ENCODE data around the gene ENPP4.

ENPP4 gene

GRCh38 chr6:46190889-46191288, 61.1 kb downstream of the ENPP4 start:
- ATAC-seq: no peak
- TF ChIP-seq ARNTL (CRISPR knock-in tag; IDR thresholded peaks at IDR 0.05; ENCODE audit: borderline replicate concordance, low read depth) (no peak), ZNF70 (CRISPR knock-in tag; IDR thresholded peaks at IDR 0.05) (no peak), TCF4 (CRISPR knock-in tag; IDR thresholded peaks at IDR 0.05; ENCODE audit: borderline replicate concordance) (no peak), ZC3H10 (CRISPR knock-in tag; IDR thresholded peaks at IDR 0.05) (no peak), CSDC2 (CRISPR knock-in tag; IDR thresholded peaks at IDR 0.05) (no peak), RARB (CRISPR knock-in tag; IDR thresholded peaks at IDR 0.05) (no peak), BACH2 (CRISPR knock-in tag; IDR thresholded peaks at IDR 0.05; ENCODE audit: borderline replicate concordance) (no peak), ZNF8 (CRISPR knock-in tag; IDR thresholded peaks at IDR 0.05) (no peak), GLIS3 (CRISPR knock-in tag; IDR thresholded peaks at IDR 0.05) (no peak), SNAI2 (CRISPR knock-in tag; IDR thresholded peaks at IDR 0.05) (no peak)
- TF ChIP-seq, protein P1, sequence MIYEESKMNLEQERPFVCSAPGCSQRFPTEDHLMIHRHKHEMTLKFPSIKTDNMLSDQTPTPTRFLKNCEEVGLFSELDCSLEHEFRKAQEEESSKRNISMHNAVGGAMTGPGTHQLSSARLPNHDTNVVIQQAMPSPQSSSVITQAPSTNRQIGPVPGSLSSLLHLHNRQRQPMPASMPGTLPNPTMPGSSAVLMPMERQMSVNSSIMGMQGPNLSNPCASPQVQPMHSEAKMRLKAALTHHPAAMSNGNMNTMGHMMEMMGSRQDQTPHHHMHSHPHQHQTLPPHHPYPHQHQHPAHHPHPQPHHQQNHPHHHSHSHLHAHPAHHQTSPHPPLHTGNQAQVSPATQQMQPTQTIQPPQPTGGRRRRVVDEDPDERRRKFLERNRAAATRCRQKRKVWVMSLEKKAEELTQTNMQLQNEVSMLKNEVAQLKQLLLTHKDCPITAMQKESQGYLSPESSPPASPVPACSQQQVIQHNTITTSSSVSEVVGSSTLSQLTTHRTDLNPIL (CRISPR knock-in tag; IDR thresholded peaks at IDR 0.05; ENCODE audit: low read depth): no peak
- TF ChIP-seq, protein P2, sequence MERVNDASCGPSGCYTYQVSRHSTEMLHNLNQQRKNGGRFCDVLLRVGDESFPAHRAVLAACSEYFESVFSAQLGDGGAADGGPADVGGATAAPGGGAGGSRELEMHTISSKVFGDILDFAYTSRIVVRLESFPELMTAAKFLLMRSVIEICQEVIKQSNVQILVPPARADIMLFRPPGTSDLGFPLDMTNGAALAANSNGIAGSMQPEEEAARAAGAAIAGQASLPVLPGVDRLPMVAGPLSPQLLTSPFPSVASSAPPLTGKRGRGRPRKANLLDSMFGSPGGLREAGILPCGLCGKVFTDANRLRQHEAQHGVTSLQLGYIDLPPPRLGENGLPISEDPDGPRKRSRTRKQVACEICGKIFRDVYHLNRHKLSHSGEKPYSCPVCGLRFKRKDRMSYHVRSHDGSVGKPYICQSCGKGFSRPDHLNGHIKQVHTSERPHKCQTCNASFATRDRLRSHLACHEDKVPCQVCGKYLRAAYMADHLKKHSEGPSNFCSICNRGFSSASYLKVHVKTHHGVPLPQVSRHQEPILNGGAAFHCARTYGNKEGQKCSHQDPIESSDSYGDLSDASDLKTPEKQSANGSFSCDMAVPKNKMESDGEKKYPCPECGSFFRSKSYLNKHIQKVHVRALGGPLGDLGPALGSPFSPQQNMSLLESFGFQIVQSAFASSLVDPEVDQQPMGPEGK (CRISPR knock-in tag; IDR thresholded peaks at IDR 0.05; ENCODE audit: borderline replicate concordance): no peak

DNA sequence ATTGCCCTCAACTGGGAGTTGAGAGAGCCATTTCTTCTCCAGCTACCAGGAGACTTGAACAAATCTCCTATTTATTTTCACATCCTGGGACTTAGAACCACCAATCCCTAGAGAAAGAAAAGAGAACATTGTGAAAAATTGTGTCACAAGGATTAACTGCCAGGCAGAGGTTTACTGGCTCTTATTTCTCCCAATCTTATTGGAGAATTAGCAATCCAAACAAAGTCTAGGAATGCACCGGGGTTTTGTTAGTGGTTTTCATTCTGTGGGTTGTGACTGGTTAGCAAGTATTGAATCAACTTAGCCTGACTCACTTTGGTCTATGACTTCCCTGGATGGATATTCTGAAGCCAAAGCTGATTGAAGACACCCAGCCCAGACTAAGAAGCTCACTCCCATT, 62.2 kb downstream of the ENPP4 start:
- ATAC-seq: no peak
- TF ChIP-seq RARB (CRISPR knock-in tag; IDR thresholded peaks at IDR 0.05) (no peak), TCF4 (CRISPR knock-in tag; IDR thresholded peaks at IDR 0.05; ENCODE audit: borderline replicate concordance) (no peak), TOX (CRISPR knock-in tag; IDR thresholded peaks at IDR 0.05; ENCODE audit: borderline replicate concordance) (no peak), PPARA (CRISPR knock-in tag; IDR thresholded peaks at IDR 0.05; ENCODE audit: borderline replicate concordance) (no peak), ZC3H10 (CRISPR knock-in tag; IDR thresholded peaks at IDR 0.05) (no peak), ZNF565 (CRISPR knock-in tag; conservative IDR thresholded peaks at IDR 0.05; ENCODE audit: low read depth) (no peak), ISL1 (CRISPR knock-in tag; IDR thresholded peaks at IDR 0.05) (no peak), ZNF8 (CRISPR knock-in tag; IDR thresholded peaks at IDR 0.05) (no peak), CSDC2 (CRISPR knock-in tag; IDR thresholded peaks at IDR 0.05) (no peak), ZFP3 (CRISPR knock-in tag; IDR thresholded peaks at IDR 0.05) (no peak), ESRRG (CRISPR knock-in tag; IDR thresholded peaks at IDR 0.05) (no peak), ZNF70 (CRISPR knock-in tag; IDR thresholded peaks at IDR 0.05) (no peak), BACH2 (CRISPR knock-in tag; IDR thresholded peaks at IDR 0.05; ENCODE audit: borderline replicate concordance) (no peak), ARNTL (CRISPR knock-in tag; IDR thresholded peaks at IDR 0.05; ENCODE audit: borderline replicate concordance, low read depth) (no peak), GLIS3 (CRISPR knock-in tag; IDR thresholded peaks at IDR 0.05) (no peak)
- TF ChIP-seq, protein P3, sequence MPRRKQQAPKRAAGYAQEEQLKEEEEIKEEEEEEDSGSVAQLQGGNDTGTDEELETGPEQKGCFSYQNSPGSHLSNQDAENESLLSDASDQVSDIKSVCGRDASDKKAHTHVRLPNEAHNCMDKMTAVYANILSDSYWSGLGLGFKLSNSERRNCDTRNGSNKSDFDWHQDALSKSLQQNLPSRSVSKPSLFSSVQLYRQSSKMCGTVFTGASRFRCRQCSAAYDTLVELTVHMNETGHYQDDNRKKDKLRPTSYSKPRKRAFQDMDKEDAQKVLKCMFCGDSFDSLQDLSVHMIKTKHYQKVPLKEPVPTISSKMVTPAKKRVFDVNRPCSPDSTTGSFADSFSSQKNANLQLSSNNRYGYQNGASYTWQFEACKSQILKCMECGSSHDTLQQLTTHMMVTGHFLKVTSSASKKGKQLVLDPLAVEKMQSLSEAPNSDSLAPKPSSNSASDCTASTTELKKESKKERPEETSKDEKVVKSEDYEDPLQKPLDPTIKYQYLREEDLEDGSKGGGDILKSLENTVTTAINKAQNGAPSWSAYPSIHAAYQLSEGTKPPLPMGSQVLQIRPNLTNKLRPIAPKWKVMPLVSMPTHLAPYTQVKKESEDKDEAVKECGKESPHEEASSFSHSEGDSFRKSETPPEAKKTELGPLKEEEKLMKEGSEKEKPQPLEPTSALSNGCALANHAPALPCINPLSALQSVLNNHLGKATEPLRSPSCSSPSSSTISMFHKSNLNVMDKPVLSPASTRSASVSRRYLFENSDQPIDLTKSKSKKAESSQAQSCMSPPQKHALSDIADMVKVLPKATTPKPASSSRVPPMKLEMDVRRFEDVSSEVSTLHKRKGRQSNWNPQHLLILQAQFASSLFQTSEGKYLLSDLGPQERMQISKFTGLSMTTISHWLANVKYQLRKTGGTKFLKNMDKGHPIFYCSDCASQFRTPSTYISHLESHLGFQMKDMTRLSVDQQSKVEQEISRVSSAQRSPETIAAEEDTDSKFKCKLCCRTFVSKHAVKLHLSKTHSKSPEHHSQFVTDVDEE (CRISPR knock-in tag; IDR thresholded peaks at IDR 0.05): no peak
- TF ChIP-seq, protein P2 (CRISPR knock-in tag; IDR thresholded peaks at IDR 0.05; ENCODE audit: borderline replicate concordance): no peak
- TF ChIP-seq, protein P1 (CRISPR knock-in tag; IDR thresholded peaks at IDR 0.05; ENCODE audit: low read depth): no peak
- TF ChIP-seq, protein P4, sequence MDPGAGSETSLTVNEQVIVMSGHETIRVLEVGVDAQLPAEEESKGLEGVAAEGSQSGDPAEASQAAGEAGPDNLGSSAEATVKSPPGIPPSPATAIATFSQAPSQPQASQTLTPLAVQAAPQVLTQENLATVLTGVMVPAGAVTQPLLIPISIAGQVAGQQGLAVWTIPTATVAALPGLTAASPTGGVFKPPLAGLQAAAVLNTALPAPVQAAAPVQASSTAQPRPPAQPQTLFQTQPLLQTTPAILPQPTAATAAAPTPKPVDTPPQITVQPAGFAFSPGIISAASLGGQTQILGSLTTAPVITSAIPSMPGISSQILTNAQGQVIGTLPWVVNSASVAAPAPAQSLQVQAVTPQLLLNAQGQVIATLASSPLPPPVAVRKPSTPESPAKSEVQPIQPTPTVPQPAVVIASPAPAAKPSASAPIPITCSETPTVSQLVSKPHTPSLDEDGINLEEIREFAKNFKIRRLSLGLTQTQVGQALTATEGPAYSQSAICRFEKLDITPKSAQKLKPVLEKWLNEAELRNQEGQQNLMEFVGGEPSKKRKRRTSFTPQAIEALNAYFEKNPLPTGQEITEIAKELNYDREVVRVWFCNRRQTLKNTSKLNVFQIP (CRISPR knock-in tag; IDR thresholded peaks at IDR 0.05; ENCODE audit: borderline replicate concordance, low read depth): no peak

Data from SK-N-SH treated with all-trans-retinoic acid at 6 μM for 48 hours (cell line).